RWPE2 (cell line): ENCODE results near the gene NFS1.
A peak's percentile ranks its signal among the peaks of the same experiment; 100 is the strongest.

Source experiments
- ATAC-seq: fragments of 200-7000 bp; cut with Tn5 transposase; 3 replicates; pipeline ENCODE4 v1.9.1; 2021; ENCODE audit warnings: low read depth
- DNase-seq: peaks from one replicate; pipeline ENCODE4 v3.0.0-alpha.2; 2020; ENCODE audit warnings: low spot score
- H3K27ac ChIP-seq: fragments of 450-650 bp; 2 replicates; pipeline ENCODE4 v1.5.1; 2017; ENCODE audit warnings: mild to moderate bottlenecking; ENCODE audit not compliant: poor library complexity, severe bottlenecking
- H3K27me3 ChIP-seq: fragments of 250-450 bp; sonication (Bioruptor Pico); 2 replicates; pipeline ENCODE4 v1.5.1; 2021; ENCODE audit warnings: mild to moderate bottlenecking, moderate library complexity; ENCODE audit not compliant: insufficient read depth, poor library complexity, severe bottlenecking
- H3K36me3 ChIP-seq: fragments of 250-450 bp; sonication (Bioruptor Pico); 2 replicates; pipeline ENCODE4 v1.5.1; 2020; ENCODE audit warnings: low read depth, mild to moderate bottlenecking, moderate library complexity
- H3K4me1 ChIP-seq: fragments of 250-450 bp; sonication (Bioruptor Pico); 2 replicates; pipeline ENCODE4 v1.5.1; 2021; ENCODE audit warnings: mild to moderate bottlenecking, moderate library complexity; ENCODE audit not compliant: insufficient read depth, poor library complexity, severe bottlenecking
- H3K4me3 ChIP-seq: fragments of 250-450 bp; sonication (Bioruptor Pico); 2 replicates; pipeline ENCODE4 v1.5.1; 2021; ENCODE audit warnings: mild to moderate bottlenecking, moderate library complexity; ENCODE audit not compliant: severe bottlenecking
- H3K9me3 ChIP-seq: fragments of 250-450 bp; sonication (Bioruptor Pico); 2 replicates; pipeline ENCODE4 v1.5.1; 2021; ENCODE audit warnings: mild to moderate bottlenecking, moderate library complexity; ENCODE audit not compliant: severe bottlenecking
- CTCF ChIP-seq: fragments of 450-650 bp; IDR thresholded peaks from one replicate; pipeline ENCODE4 v1.5.1; 2017; ENCODE audit warnings: mild to moderate bottlenecking, moderate library complexity; ENCODE audit not compliant: poor library complexity, severe bottlenecking

Gene NFS1

GRCh38 chr20:35625584-35626385 lies 73.4 kb downstream of the NFS1 start:
- Histone ChIP-seq H3K27ac (peak overlapping the region; percentile 0), H3K4me1 (no peaks in the 10 kb centered on the region), H3K36me3 (peaks cover 78% of the 10 kb centered on the region), H3K9me3 (no peaks in the 10 kb centered on the region), H3K4me3 (no peak overlapping the region), H3K27me3 (no peaks in the 10 kb centered on the region)
- no peak for TF ChIP-seq CTCF
- DNase-seq, result peak; percentile 63
- 0 out of 3 replicates have a peak, but pooled peaks have one; percentile 2 for ATAC-seq

DNA sequence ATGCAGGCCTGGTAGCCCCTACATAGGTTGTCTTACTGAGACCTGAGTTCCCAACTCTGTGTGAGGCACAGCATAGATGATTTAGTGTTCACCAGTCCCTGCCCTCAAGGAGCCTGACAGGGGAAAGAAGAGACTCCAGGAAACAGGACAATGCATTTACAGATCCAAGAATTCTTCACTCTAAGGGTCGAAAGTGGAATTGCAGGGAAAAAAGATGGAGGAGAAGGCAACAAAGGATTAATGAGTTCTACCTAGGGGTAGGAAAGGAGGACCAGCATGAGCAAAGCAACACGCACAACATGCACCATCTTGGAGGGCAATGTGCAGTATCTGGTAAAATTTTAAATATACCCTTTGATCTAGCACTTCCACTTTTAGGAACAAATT lies 77.6 kb downstream of the NFS1 start:
- ATAC-seq, result no peak
- Histone ChIP-seq H3K9me3 (no peaks in the 10 kb centered on the region), H3K4me1 (peaks cover 7% of the 10 kb centered on the region), H3K4me3 (no peak overlapping the region), H3K36me3 (peaks cover 35% of the 10 kb centered on the region), H3K27ac (no peak overlapping the region), H3K27me3 (no peaks in the 10 kb centered on the region)
- DNase-seq, result no peak
- TF ChIP-seq CTCF, result peak; percentile 33

- DNase-seq, result peak; percentile 80
- no peak for ATAC-seq
- Histone ChIP-seq H3K9me3 (no peaks in the 10 kb centered on the region), H3K4me3 (no peak overlapping the region), H3K36me3 (peaks cover 30% of the 10 kb centered on the region), H3K27ac (no peak overlapping the region), H3K27me3 (no peaks in the 10 kb centered on the region), H3K4me1 (peaks cover 7% of the 10 kb centered on the region)
- no peak for TF ChIP-seq CTCF
These were observed 78.2 kb downstream of the NFS1 start for GRCh38 chr20:35620818-35621559.

GRCh38 chr20:35619196-35620095 lies 79.7 kb downstream of the NFS1 start:
- ATAC-seq, result peak; percentile 72
- Histone ChIP-seq H3K4me3 (peak overlapping the region; percentile 37), H3K27ac (peak overlapping the region; percentile 69), H3K9me3 (no peaks in the 10 kb centered on the region), H3K36me3 (peaks cover 15% of the 10 kb centered on the region; the same call in 1 of the 2 replicates), H3K27me3 (no peaks in the 10 kb centered on the region), H3K4me1 (peaks cover 7% of the 10 kb centered on the region)
- DNase-seq, result peak; percentile 99
- peak; percentile 99 for TF ChIP-seq CTCF
